GM12864 (cell line): ENCODE measurements around the gene COA4.

Source experiments
- DNase-seq: peaks from one replicate; pipeline ENCODE4 v3.0.0-alpha.2; 2011; ENCODE audit warnings: low read depth
- H3K4me3 ChIP-seq: 2 replicates; pipeline ENCODE4 v1.5.1; 2011; ENCODE audit warnings: mild to moderate bottlenecking, low read depth, low read length, control low read depth
- CTCF ChIP-seq: IDR thresholded peaks from 2 replicates; pipeline ENCODE4 v1.5.1; 2011; ENCODE audit warnings: low read depth, mild to moderate bottlenecking, moderate library complexity, low read length, control low read depth, inconsistent platforms; ENCODE audit errors: missing control alignments

COA4 gene

GRCh38 chr11:73869332-73869949, 7.2 kb downstream of the COA4 start:
- H3K4me3 ChIP-seq, result no peak overlapping the region
- no peak for DNase-seq
- TF ChIP-seq CTCF, result no peak

- no peak for TF ChIP-seq CTCF
- H3K4me3 ChIP-seq, result no peak overlapping the region
- DNase-seq, result no peak
These were observed 10.1 kb downstream of the COA4 start for GRCh38 chr11:73866586-73866996.

- H3K4me3 ChIP-seq, result no peak overlapping the region
- TF ChIP-seq CTCF, result no peak
- no peak for DNase-seq
These were observed 10.5 kb downstream of the COA4 start for GRCh38 chr11:73866095-73866579.

- no peak for TF ChIP-seq CTCF
- H3K4me3 ChIP-seq, result no peak overlapping the region
- no peak for DNase-seq
These were observed 13.7 kb downstream of the COA4 start for GRCh38 chr11:73862986-73863385.

- no peak for DNase-seq
- TF ChIP-seq CTCF, result no peak
- no peak overlapping the region for H3K4me3 ChIP-seq
These were observed 16.4 kb downstream of the COA4 start for GRCh38 chr11:73860202-73860601.

- TF ChIP-seq CTCF, result no peak
- no peak for DNase-seq
- no peak overlapping the region for H3K4me3 ChIP-seq
These were observed 17.0 kb downstream of the COA4 start for GRCh38 chr11:73859671-73860070.

- H3K4me3 ChIP-seq, result no peak overlapping the region
- no peak for DNase-seq
- TF ChIP-seq CTCF, result no peak
These were observed 20.5 kb downstream of the COA4 start for GRCh38 chr11:73856031-73856567.
